ENCODE results near the gene SLC38A10.
"Not testable (repeated sequence)": the region's sequence is repeated elsewhere in the genome, so short reads cannot be mapped to it uniquely, and the experiment has no call there.

Gene SLC38A10

GRCh38 chr17:81310949-81311550 lies 15.9 kb upstream of the SLC38A10 start:
- no peak for FAIRE-seq

- no peak for FAIRE-seq
Measured at GRCh38 chr17:81309859-81310839, 15.0 kb upstream of the SLC38A10 start.

GRCh38 chr17:81309140-81309858 lies 14.2 kb upstream of the SLC38A10 start:
- no peak for FAIRE-seq

- FAIRE-seq = not testable (repeated sequence)
Measured at GRCh38 chr17:81308784-81309139, 13.7 kb upstream of the SLC38A10 start.

GRCh38 chr17:81307636-81308560 lies 12.8 kb upstream of the SLC38A10 start:
- FAIRE-seq = no peak

GRCh38 chr17:81306898-81307510 lies 11.9 kb upstream of the SLC38A10 start:
- FAIRE-seq = no peak

GRCh38 chr17:81306491-81306890 lies 11.4 kb upstream of the SLC38A10 start:
- FAIRE-seq = no peak

- no peak for FAIRE-seq
Measured at GRCh38 chr17:81305051-81305630, 10.0 kb upstream of the SLC38A10 start.

GRCh38 chr17:81304196-81305015 lies 9.3 kb upstream of the SLC38A10 start:
- FAIRE-seq = no peak

GRCh38 chr17:81303385-81303784 lies 8.3 kb upstream of the SLC38A10 start:
- no peak for FAIRE-seq

- FAIRE-seq = no peak
Measured at GRCh38 chr17:81302861-81303333, 7.8 kb upstream of the SLC38A10 start.

GRCh38 chr17:81302324-81302723 lies 7.2 kb upstream of the SLC38A10 start:
- no peak for FAIRE-seq

- FAIRE-seq = no peak
Measured at GRCh38 chr17:81301195-81302144, 6.4 kb upstream of the SLC38A10 start.

GRCh38 chr17:81300586-81301155 lies 5.6 kb upstream of the SLC38A10 start:
- no peak for FAIRE-seq

- no peak for FAIRE-seq
Measured at GRCh38 chr17:81299846-81300585, 4.9 kb upstream of the SLC38A10 start.

GRCh38 chr17:81298991-81299738 lies 4.1 kb upstream of the SLC38A10 start:
- FAIRE-seq = no peak

- no peak for FAIRE-seq
Measured at GRCh38 chr17:81298325-81298990, 3.4 kb upstream of the SLC38A10 start.
